ENCODE measurements around the gene PLEK2.

The PLEK2 gene

GRCh38 chr14:67396381-67396970, 15.5 kb downstream of the PLEK2 start:
- no peak for DNase-seq

GRCh38 chr14:67395876-67396189, 16.1 kb downstream of the PLEK2 start:
- no peak for DNase-seq

GRCh38 chr14:67395086-67395875, 16.7 kb downstream of the PLEK2 start:
- DNase-seq: no peak

GRCh38 chr14:67393689-67394088, 18.3 kb downstream of the PLEK2 start:
- DNase-seq: no peak

- no peak for DNase-seq
These were observed 19.2 kb downstream of the PLEK2 start for GRCh38 chr14:67392800-67393199.

GRCh38 chr14:67392123-67392522, 19.8 kb downstream of the PLEK2 start:
- no peak for DNase-seq

- peak in 1 of 2 donors; percentile 14 for DNase-seq
These were observed 20.7 kb downstream of the PLEK2 start for GRCh38 chr14:67391268-67391667.

GRCh38 chr14:67389811-67390534, 22.0 kb downstream of the PLEK2 start:
- no peak for DNase-seq

- DNase-seq: no peak
These were observed 22.7 kb downstream of the PLEK2 start for GRCh38 chr14:67389275-67389674.

GRCh38 chr14:67387195-67387594, 24.8 kb downstream of the PLEK2 start:
- DNase-seq: no peak

GRCh38 chr14:67385618-67386017, 26.3 kb downstream of the PLEK2 start:
- no peak for DNase-seq

- DNase-seq: no peak
These were observed 26.8 kb downstream of the PLEK2 start for GRCh38 chr14:67385120-67385519.

- no peak for DNase-seq
These were observed 34.0 kb downstream of the PLEK2 start for GRCh38 chr14:67377916-67378315.

- no peak for DNase-seq
These were observed 38.6 kb downstream of the PLEK2 start for GRCh38 chr14:67373347-67373746.

- no peak for DNase-seq
These were observed 39.1 kb downstream of the PLEK2 start for GRCh38 chr14:67372833-67373232.

- DNase-seq: no peak
These were observed 40.5 kb downstream of the PLEK2 start for GRCh38 chr14:67371247-67372148.

- no peak for DNase-seq
These were observed 41.1 kb downstream of the PLEK2 start for GRCh38 chr14:67370830-67371229.

- DNase-seq: no peak
These were observed 46.5 kb downstream of the PLEK2 start for GRCh38 chr14:67365476-67365875.

GRCh38 chr14:67360470-67361206, 51.3 kb downstream of the PLEK2 start:
- DNase-seq: no peak

GRCh38 chr14:67359775-67360469, 52.0 kb downstream of the PLEK2 start, which contains the start of the genes ATP6V1D and EIF2S1:
ATP6V1D (minus strand) TSS chr14:67359804; CDS start chr14:67359698, 106 bp downstream.
EIF2S1 (plus strand) TSS chr14:67360328; CDS start chr14:67364768, 4,440 bp downstream.
- peak; percentile 100 for DNase-seq
